ENCODE measurements around the gene MPRIP. TPM values are rescaled to one million over a fixed set of nuclear protein-coding genes. Genes with fewer than 3 reads are reported as not detected.
A peak's percentile ranks its signal among the peaks of the same experiment; 100 is the strongest.

MPRIP gene
- total and polyA plus RNA-seq, 7 donors = 43.2 to 113 (median 77.4) TPM

GRCh38 chr17:17021194-17021863 is 20.9 kb upstream of the MPRIP start:
- Histone ChIP-seq H3K4me1 (no peaks in the 10 kb centered on the region), H3K4me3 (no peak overlapping the region), H3K27ac (peak overlapping the region in 2 of 4 donors; percentile 27 to 52), H3K27me3 (no peaks in the 10 kb centered on the region), H3K9me3 (no peaks in the 10 kb centered on the region), H3K36me3 (no peaks in the 10 kb centered on the region)
- 16 to 69% methylated on average over 15 of the region's 15 CpGs for WGBS, 2 donors
- intact Hi-C loops (cut with DNase I) = no loop called here
- DNase-seq = no peak
- TF ChIP-seq POLR2A (IDR thresholded peaks at IDR 0.05) (no peak), POLR2AphosphoS5 (IDR thresholded peaks at IDR 0.05) (no peak), EP300 (IDR thresholded peaks at IDR 0.05) (no peak), CTCF (IDR thresholded peaks at IDR 0.05) (no peak)

GRCh38 chr17:17022011-17022410 is 20.2 kb upstream of the MPRIP start:
- DNase-seq = no peak
- 93 to 94% methylated on average over 4 of the region's 4 CpGs for WGBS, 2 donors
- H3K9me3 ChIP-seq = no peaks in the 10 kb centered on the region
- H3K36me3 ChIP-seq = no peaks in the 10 kb centered on the region
- peak overlapping the region in 1 of 4 donors; percentile 27 for H3K27ac ChIP-seq
- no peak overlapping the region for H3K4me3 ChIP-seq
- no peaks in the 10 kb centered on the region for H3K27me3 ChIP-seq
- TF ChIP-seq POLR2A (IDR thresholded peaks at IDR 0.05) (no peak), POLR2AphosphoS5 (IDR thresholded peaks at IDR 0.05) (no peak), EP300 (IDR thresholded peaks at IDR 0.05) (no peak), CTCF (IDR thresholded peaks at IDR 0.05) (no peak)
- intact Hi-C loops (cut with DNase I) = no loop called here
- H3K4me1 ChIP-seq = no peaks in the 10 kb centered on the region

GRCh38 chr17:17022456-17022855 is 19.8 kb upstream of the MPRIP start:
- Histone ChIP-seq H3K27me3 (no peaks in the 10 kb centered on the region), H3K4me1 (no peaks in the 10 kb centered on the region), H3K4me3 (no peak overlapping the region), H3K9me3 (no peaks in the 10 kb centered on the region), H3K36me3 (no peaks in the 10 kb centered on the region), H3K27ac (no peak overlapping the region)
- TF ChIP-seq POLR2AphosphoS5 (IDR thresholded peaks at IDR 0.05) (no peak), CTCF (IDR thresholded peaks at IDR 0.05) (no peak), EP300 (IDR thresholded peaks at IDR 0.05) (no peak), POLR2A (IDR thresholded peaks at IDR 0.05) (no peak)
- intact Hi-C loops (cut with DNase I) = no loop called here
- WGBS, 2 donors = 90 to 92% methylated on average over 5 of the region's 5 CpGs
- DNase-seq = no peak

- Histone ChIP-seq H3K36me3 (no peaks in the 10 kb centered on the region), H3K27me3 (no peaks in the 10 kb centered on the region), H3K27ac (no peak overlapping the region), H3K4me3 (no peak overlapping the region), H3K9me3 (no peaks in the 10 kb centered on the region), H3K4me1 (no peaks in the 10 kb centered on the region)
- no peak for DNase-seq
- WGBS, 2 donors = 84 to 89% methylated on average over 8 of the region's 8 CpGs
- TF ChIP-seq POLR2AphosphoS5 (IDR thresholded peaks at IDR 0.05) (no peak), CTCF (IDR thresholded peaks at IDR 0.05) (no peak), EP300 (IDR thresholded peaks at IDR 0.05) (no peak), POLR2A (IDR thresholded peaks at IDR 0.05) (no peak)
- intact Hi-C loops (cut with DNase I) = no loop called here
Measured at GRCh38 chr17:17024778-17025300, 17.4 kb upstream of the MPRIP start.

Data from sigmoid colon (tissue), 7 donors.